Measurements from ENCODE around the gene ZNF777. TPM values are rescaled to one million over a fixed set of nuclear protein-coding genes. Genes with fewer than 3 reads are reported as not detected.

The ZNF777 gene
- total RNA-seq, 1 donor from 2014 or later, result 19.0 TPM

Other genes with a start within 250 kb of the ZNF777 start
- gene ZNF212, start 221.4 kb downstream of the ZNF777 start, total RNA-seq, result 15.0 and 17.8 TPM in 2 replicates
- gene ZNF783, start 198.9 kb downstream of the ZNF777 start, total RNA-seq, result 24.1 and 25.6 TPM in 2 replicates
- gene ZNF746, start 36.7 kb upstream of the ZNF777 start, total RNA-seq, result 27.7 and 28.1 TPM in 2 replicates